B cell (primary cell): ENCODE results near the gene TIAM1. TPM values are rescaled to one million over a fixed set of nuclear protein-coding genes. Genes with fewer than 3 reads are reported as not detected.

Source experiments
- ATAC-seq: fragments of 200-7000 bp; cut with Tn5 transposase; one replicate; pipeline ENCODE4 v1.10.0; 2021; ENCODE audit warnings: low read depth, mild to moderate bottlenecking, moderate number of reproducible peaks, moderate library complexity
- CTCF ChIA-PET: fragments of 350-600 bp; sonication (Branson Sonifier 250); formaldehyde crosslinking; loops from one replicate; lab custom pipeline; 2021; ENCODE audit warnings: antibody characterized with exemption, inconsistent platforms; lab: Charles Lee
- POLR2A ChIA-PET: fragments of 350-600 bp; sonication (Branson Sonifier 250); formaldehyde crosslinking; loops from one replicate; lab custom pipeline; 2021; ENCODE audit warnings: antibody characterized with exemption; lab: Charles Lee
- DNase-seq: peaks from one replicate; pipeline ENCODE4 v3.0.0; 2013
- H2AFZ ChIP-seq: 2 replicates; pipeline ENCODE4 v1.6.1; 2012; ENCODE audit warnings: mild to moderate bottlenecking, low read depth, low read length; ENCODE audit not compliant: insufficient read depth, poor library complexity, severe bottlenecking
- H3K27ac ChIP-seq, 2 donors: 1 replicate in 1 of 2; 2 replicates in 1 of 2; pipeline ENCODE4 v1.5.1; 2012 to 2013; ENCODE audit warnings: low read length in 2 of 2, mild to moderate bottlenecking in 2 of 2, moderate library complexity in 1 of 2
- H3K27me3 ChIP-seq, 4 experiments: fragments of 200-600 bp in 1 of 4; sonication (generic) in 1 of 4; replicated peaks in 1 of 4; 1 replicate in 2 of 4; 2 replicates in 2 of 4; pipeline versions ENCODE4 v1.6.1 to v1.7.0; 2013 to 2016; ENCODE audit warnings: low read length in 3 of 4, mild to moderate bottlenecking in 2 of 4, mixed read lengths in 1 of 4, moderate library complexity in 1 of 4; ENCODE audit not compliant: insufficient read depth in 4 of 4, control insufficient read depth in 3 of 4; ENCODE audit errors: control extremely low read depth in 1 of 4
- H3K36me3 ChIP-seq, 2 experiments: replicated peaks in 1 of 2; 1 replicate in 1 of 2; 2 replicates in 1 of 2; pipeline versions ENCODE4 v1.6.1 to v1.7.1; 2013; ENCODE audit warnings: low read length in 1 of 2; ENCODE audit not compliant: insufficient read depth in 2 of 2, control insufficient read depth in 1 of 2; ENCODE audit errors: control extremely low read depth in 1 of 2, extremely low read depth in 1 of 2
- H3K4me1 ChIP-seq, 2 donors: fragments of 200-600 bp in 1 of 2; sonication (generic) in 1 of 2; 1 replicate in 1 of 2; 2 replicates in 1 of 2; pipeline versions ENCODE4 v1.5.1 to v1.6.1; 2013 to 2017; ENCODE audit warnings: low read length in 2 of 2; ENCODE audit not compliant: control insufficient read depth in 2 of 2, insufficient read depth in 2 of 2
- H3K4me2 ChIP-seq: replicated peaks from 2 replicates; pipeline ENCODE3; 2012; ENCODE audit warnings: mild to moderate bottlenecking, low read depth, low read length; ENCODE audit not compliant: poor library complexity, severe bottlenecking
- H3K4me3 ChIP-seq, 5 experiments: fragments of 200-600 bp in 1 of 5; sonication (generic) in 1 of 5; 1 replicate in 3 of 5; 2 replicates in 2 of 5; pipeline versions ENCODE4 v1.5.1 to v1.7.0; 2011 to 2016; ENCODE audit warnings: low read length in 4 of 5, mild to moderate bottlenecking in 4 of 5, low read depth in 2 of 5, control low read depth in 1 of 5, moderate library complexity in 1 of 5; ENCODE audit not compliant: insufficient read depth in 1 of 5; ENCODE audit errors: control extremely low read depth in 1 of 5, extremely low read depth in 1 of 5
- H3K79me2 ChIP-seq: fragments of 200-600 bp; sonication (generic); one replicate; pipeline ENCODE4 v1.6.0; 2016; ENCODE audit warnings: low read length; ENCODE audit not compliant: control insufficient read depth, insufficient read depth
- H3K9ac ChIP-seq: fragments of 200-600 bp; sonication (generic); 2 replicates; pipeline ENCODE4 v1.6.1; 2017; ENCODE audit warnings: mild to moderate bottlenecking, low read length, moderate library complexity
- H3K9me3 ChIP-seq, 3 donors: one replicate each; pipeline versions ENCODE4 v1.6.1 to v1.7.1; 2013; ENCODE audit warnings: low read length in 2 of 3; ENCODE audit not compliant: control insufficient read depth in 2 of 3, insufficient read depth in 1 of 3; ENCODE audit errors: control extremely low read depth in 1 of 3
- H4K20me1 ChIP-seq: 2 replicates; pipeline ENCODE4 v1.6.0; 2012; ENCODE audit warnings: mild to moderate bottlenecking, low read length; ENCODE audit not compliant: insufficient read depth, control insufficient read depth, poor library complexity, severe bottlenecking
- H3K27ac Mint-ChIP-seq: one replicate; pipeline ENCODE4 v1.8.0; 2021; ENCODE audit warnings: mixed read lengths
- H3K27me3 Mint-ChIP-seq: one replicate; pipeline ENCODE4 v1.8.0; 2021; ENCODE audit warnings: mixed read lengths
- H3K4me1 Mint-ChIP-seq: one replicate; pipeline ENCODE4 v1.8.0; 2021; ENCODE audit warnings: mixed read lengths
- H3K4me3 Mint-ChIP-seq: one replicate; pipeline ENCODE4 v1.8.0; 2021; ENCODE audit warnings: mixed read lengths
- H3K9me3 Mint-ChIP-seq: one replicate; pipeline ENCODE4 v1.8.0; 2022; ENCODE audit warnings: mixed read lengths; ENCODE audit not compliant: insufficient read depth
- EZH2 ChIP-seq: IDR thresholded peaks from 2 replicates; pipeline ENCODE4 v1.6.1; 2012; ENCODE audit warnings: borderline replicate concordance, low read depth, mild to moderate bottlenecking, moderate library complexity, low read length; ENCODE audit not compliant: insufficient read depth, poor library complexity, severe bottlenecking
- WGBS: methylation state at CpG from one replicate; pipeline ENCODE4 v1.1.5; 2013; ENCODE audit warnings: missing lambda C conversion rate; ENCODE audit not compliant: insufficient coverage; 5-methylcytosine and 5-hydroxymethylcytosine counted together
- intact Hi-C: fragments of 100-400 bp; cut with micrococcal nuclease; formaldehyde crosslinking; loops from one replicate; pipeline ENCODE4 v1.10.0; 2022
- polyA plus RNA-seq: library from polyadenylated mRNA; depleted of rRNA; stranded (reverse); fragments of >200 nt; gene quantifications from 2 replicates; pipeline ENCODE4 v1.2.3, GENCODE V29; 2012
- total RNA-seq, 2 donors: library from RNA; stranded (reverse); fragments of 120-200 nt in 1 of 2; gene quantifications; 1 replicate in 1 of 2; 2 replicates in 1 of 2; pipeline versions ENCODE4 v1.2.3 to v1.2.4, GENCODE V29; 2013 to 2022
- TF ChIP-seq, protein P1 (sequence below): fragments of 200-600 bp; IDR thresholded peaks from one replicate; pipeline ENCODE4 v1.8.0; 2022; ENCODE audit warnings: antibody characterized with exemption, mild to moderate bottlenecking

The TIAM1 gene
- total and polyA plus RNA-seq, 2 donors (not counting 1 experiment from before 2014, with no cell fraction given), result 0.51 to 1.0 TPM

DNA sequence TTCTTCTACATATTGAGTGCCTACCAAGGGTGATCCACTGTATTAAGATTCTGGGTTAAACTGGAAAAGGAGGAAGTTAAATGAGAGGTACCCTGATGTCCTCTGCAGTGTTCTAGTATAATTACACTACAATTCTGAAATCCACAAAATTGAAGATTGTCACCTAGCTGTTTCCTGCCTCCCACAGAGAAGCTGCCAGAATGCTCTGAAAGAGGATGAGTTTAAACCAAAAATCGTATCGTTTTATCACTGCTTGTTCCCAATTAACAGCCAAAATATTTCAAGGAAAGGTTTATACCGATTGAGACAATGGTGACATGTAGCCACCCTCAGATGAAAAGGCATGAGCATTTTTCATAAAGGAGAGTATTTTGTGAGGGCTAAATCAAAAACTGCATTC lies 28.0 kb downstream of the TIAM1 start:
- H3K27me3 ChIP-seq, result no peaks in the 10 kb centered on the region
- H3K9me3 ChIP-seq, result no peaks in the 10 kb centered on the region
- Mint-ChIP-seq H3K9me3 (no peaks in the 10 kb centered on the region), H3K27me3 (no peaks in the 10 kb centered on the region), H3K27ac (no peak overlapping the region), H3K4me3 (no peak overlapping the region), H3K4me1 (no peaks in the 10 kb centered on the region)
- no peak overlapping the region for H3K27ac ChIP-seq
- intact Hi-C loops, result no loop called here
- H3K79me2 ChIP-seq, result no peaks in the 10 kb centered on the region
- no peak overlapping the region for H2AFZ ChIP-seq
- no peak for DNase-seq
- H3K4me1 ChIP-seq, result no peaks in the 10 kb centered on the region
- H4K20me1 ChIP-seq, result no peaks in the 10 kb centered on the region
- H3K4me2 ChIP-seq, result no peak overlapping the region
- POLR2A ChIA-PET, result no interaction called here
- TF ChIP-seq, protein P1, sequence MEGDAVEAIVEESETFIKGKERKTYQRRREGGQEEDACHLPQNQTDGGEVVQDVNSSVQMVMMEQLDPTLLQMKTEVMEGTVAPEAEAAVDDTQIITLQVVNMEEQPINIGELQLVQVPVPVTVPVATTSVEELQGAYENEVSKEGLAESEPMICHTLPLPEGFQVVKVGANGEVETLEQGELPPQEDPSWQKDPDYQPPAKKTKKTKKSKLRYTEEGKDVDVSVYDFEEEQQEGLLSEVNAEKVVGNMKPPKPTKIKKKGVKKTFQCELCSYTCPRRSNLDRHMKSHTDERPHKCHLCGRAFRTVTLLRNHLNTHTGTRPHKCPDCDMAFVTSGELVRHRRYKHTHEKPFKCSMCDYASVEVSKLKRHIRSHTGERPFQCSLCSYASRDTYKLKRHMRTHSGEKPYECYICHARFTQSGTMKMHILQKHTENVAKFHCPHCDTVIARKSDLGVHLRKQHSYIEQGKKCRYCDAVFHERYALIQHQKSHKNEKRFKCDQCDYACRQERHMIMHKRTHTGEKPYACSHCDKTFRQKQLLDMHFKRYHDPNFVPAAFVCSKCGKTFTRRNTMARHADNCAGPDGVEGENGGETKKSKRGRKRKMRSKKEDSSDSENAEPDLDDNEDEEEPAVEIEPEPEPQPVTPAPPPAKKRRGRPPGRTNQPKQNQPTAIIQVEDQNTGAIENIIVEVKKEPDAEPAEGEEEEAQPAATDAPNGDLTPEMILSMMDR, result no peak
- TF ChIP-seq EZH2, result no peak
- H3K36me3 ChIP-seq, result no peaks in the 10 kb centered on the region
- CTCF ChIA-PET, result no interaction called here
- H3K9ac ChIP-seq, result no peak overlapping the region
- H3K4me3 ChIP-seq, result no peak overlapping the region
- ATAC-seq, result no peak
- no CpG with 5 or more reads among the region's 3 CpGs for WGBS

DNA sequence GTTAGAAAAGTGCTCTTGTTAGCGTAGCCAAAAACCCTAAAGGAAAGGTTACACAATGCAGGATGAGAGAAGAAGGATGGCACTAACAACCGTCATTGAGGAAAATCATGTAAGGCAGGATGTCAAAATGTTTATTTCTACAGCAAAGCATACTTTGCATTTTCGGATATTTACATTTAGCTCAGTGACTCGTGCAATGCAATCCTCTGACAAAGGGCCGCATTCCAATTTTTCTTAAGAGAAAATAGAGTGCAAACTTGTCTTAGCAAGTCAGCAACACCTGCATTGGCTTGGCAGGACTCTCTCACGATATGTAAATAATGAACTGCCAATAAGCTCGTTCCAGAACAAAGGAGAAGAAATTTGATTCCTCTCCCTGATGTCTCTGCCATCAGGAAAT lies 33.3 kb downstream of the TIAM1 start:
- Histone ChIP-seq H2AFZ (no peak overlapping the region), H3K4me1 (no peaks in the 10 kb centered on the region), H3K27ac (no peak overlapping the region), H3K79me2 (no peaks in the 10 kb centered on the region), H3K9me3 (no peaks in the 10 kb centered on the region), H3K4me2 (no peak overlapping the region), H4K20me1 (no peaks in the 10 kb centered on the region), H3K27me3 (no peaks in the 10 kb centered on the region), H3K9ac (no peak overlapping the region), H3K4me3 (no peak overlapping the region), H3K36me3 (no peaks in the 10 kb centered on the region)
- ChIA-PET CTCF (no interaction called here), POLR2A (no interaction called here)
- no peak overlapping the region for H3K27ac Mint-ChIP-seq
- TF ChIP-seq, protein P1, result no peak
- no peak for TF ChIP-seq EZH2
- no peaks in the 10 kb centered on the region for H3K4me1 Mint-ChIP-seq
- H3K9me3 Mint-ChIP-seq, result no peaks in the 10 kb centered on the region
- DNase-seq (no peak), ATAC-seq (no peak)
- intact Hi-C loops, result no loop called here
- H3K4me3 Mint-ChIP-seq, result no peak overlapping the region
- WGBS, result 100% methylated on average over 4 of the region's 7 CpGs
- H3K27me3 Mint-ChIP-seq, result no peaks in the 10 kb centered on the region
